GM19395 (cell line): Measurements from ENCODE around the gene MCTP2.

Experiments used
- ATAC-seq: cut with Tn5 transposase; IDR thresholded peaks from one replicate; pipeline ENCODE4 v1.9.1; 2021; ENCODE audit warnings: mild to moderate bottlenecking, moderate library complexity; ENCODE audit not compliant: unreplicated experiment

The MCTP2 gene

GRCh38 chr15:94386351-94386750, 155.0 kb downstream of the MCTP2 start:
- ATAC-seq: no peak

- ATAC-seq: no peak
Measured at GRCh38 chr15:94387442-94387841, 156.1 kb downstream of the MCTP2 start.

- ATAC-seq: peak; percentile 77
Measured at GRCh38 chr15:94387849-94388441, 156.6 kb downstream of the MCTP2 start.

GRCh38 chr15:94395640-94396039, 164.3 kb downstream of the MCTP2 start:
- no peak for ATAC-seq

GRCh38 chr15:94397337-94397736, 166.0 kb downstream of the MCTP2 start:
- no peak for ATAC-seq

- ATAC-seq: no peak
Measured at GRCh38 chr15:94398001-94398400, 166.6 kb downstream of the MCTP2 start.

- ATAC-seq: no peak
Measured at GRCh38 chr15:94400526-94401298, 169.4 kb downstream of the MCTP2 start.

- no peak for ATAC-seq
Measured at GRCh38 chr15:94403331-94403730, 172.0 kb downstream of the MCTP2 start.

- no peak for ATAC-seq
Measured at GRCh38 chr15:94404733-94405283, 173.4 kb downstream of the MCTP2 start.

GRCh38 chr15:94411285-94411684, 179.9 kb downstream of the MCTP2 start:
- ATAC-seq: no peak

GRCh38 chr15:94411846-94412245, 180.5 kb downstream of the MCTP2 start:
- ATAC-seq: no peak

GRCh38 chr15:94412979-94413746, 181.8 kb downstream of the MCTP2 start:
- ATAC-seq: peak; percentile 84

- no peak for ATAC-seq
Measured at GRCh38 chr15:94414916-94415315, 183.6 kb downstream of the MCTP2 start.

- no peak for ATAC-seq
Measured at GRCh38 chr15:94416267-94416666, 184.9 kb downstream of the MCTP2 start.

GRCh38 chr15:94416820-94417219, 185.5 kb downstream of the MCTP2 start:
- no peak for ATAC-seq

GRCh38 chr15:94417501-94418293, 186.3 kb downstream of the MCTP2 start:
- no peak for ATAC-seq

- no peak for ATAC-seq
Measured at GRCh38 chr15:94421706-94422105, 190.3 kb downstream of the MCTP2 start.

GRCh38 chr15:94432279-94432678, 200.9 kb downstream of the MCTP2 start:
- ATAC-seq: no peak

GRCh38 chr15:94439158-94439557, 207.8 kb downstream of the MCTP2 start:
- no peak for ATAC-seq

GRCh38 chr15:94441760-94442159, 210.4 kb downstream of the MCTP2 start:
- no peak for ATAC-seq

- ATAC-seq: no peak
Measured at GRCh38 chr15:94442480-94442879, 211.1 kb downstream of the MCTP2 start.
